Germinal center (tissue), 1 donor: ENCODE measurements around the gene FRAT1.

Experiments used
- DNase-seq: peaks from one replicate; pipeline ENCODE4 v3.0.0; 2012; ENCODE audit warnings: mixed read lengths, low spot score

FRAT1 gene

DNA sequence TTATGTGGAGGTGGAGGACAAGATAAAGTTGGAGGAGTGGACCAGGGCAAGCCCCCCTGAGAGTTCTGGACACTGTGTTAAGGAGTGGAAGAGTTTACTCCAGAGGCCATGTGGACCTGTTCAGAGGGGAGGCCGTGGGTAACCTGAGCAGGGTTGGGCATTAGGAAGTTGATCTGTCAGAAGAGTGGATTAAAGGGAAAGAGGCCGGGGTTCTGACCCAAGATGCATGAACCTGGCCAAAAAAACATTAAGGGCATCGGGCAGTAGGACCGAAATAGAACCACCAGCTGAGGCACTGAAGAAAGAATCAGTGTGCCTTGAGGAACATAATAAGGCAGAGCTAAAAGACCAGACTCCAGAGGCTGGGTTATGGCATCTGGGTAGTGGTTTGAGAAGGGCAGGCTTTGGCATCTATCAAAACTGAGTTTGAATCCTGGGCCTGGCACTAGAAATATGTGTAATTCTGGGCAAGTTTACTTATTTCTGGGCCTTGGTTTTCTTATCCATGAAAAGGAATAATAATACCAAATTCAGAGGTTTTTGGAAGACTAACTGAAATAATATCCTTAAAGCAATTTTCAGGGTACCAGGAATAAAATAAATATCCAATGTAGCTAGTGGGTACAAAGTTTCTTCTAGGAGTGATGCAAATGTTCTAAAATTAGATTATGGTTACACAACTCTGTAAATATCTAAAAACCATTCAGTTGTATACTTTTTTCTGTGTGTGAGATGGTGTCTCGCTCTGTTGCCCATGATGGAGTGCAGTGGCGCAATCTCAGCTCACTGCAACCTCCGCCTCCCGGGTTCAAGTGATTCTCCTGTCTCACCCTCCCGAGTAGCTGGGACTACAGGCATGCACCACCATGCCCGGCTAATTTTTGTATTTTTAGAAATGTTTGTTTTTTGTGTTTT is 10.9 kb upstream of the FRAT1 start:
- no peak for DNase-seq

DNA sequence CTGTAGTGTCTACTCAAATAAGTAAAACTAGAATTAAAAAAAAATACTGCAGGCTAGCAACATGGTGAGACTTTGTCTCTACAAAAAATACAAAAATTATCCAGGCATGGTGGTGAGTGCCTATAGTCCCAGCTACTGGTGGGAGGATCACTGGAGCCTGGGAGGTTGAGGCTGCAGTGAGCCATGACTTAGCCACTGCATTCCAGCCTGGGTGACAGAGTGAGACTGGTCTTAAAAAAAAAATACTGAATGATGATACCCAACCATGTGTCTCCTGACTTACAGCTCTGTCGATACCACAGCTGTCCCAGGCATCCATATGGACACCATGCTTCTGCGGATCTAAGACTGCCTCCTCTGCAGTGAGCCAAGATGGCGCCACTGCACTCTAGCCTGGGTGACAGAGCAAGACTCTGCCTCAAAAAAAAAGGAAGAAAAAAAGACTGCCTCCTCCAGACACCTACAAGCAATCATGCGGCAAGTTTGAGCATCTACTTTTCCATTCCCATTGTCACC is 7.9 kb upstream of the FRAT1 start:
- no peak for DNase-seq

DNA sequence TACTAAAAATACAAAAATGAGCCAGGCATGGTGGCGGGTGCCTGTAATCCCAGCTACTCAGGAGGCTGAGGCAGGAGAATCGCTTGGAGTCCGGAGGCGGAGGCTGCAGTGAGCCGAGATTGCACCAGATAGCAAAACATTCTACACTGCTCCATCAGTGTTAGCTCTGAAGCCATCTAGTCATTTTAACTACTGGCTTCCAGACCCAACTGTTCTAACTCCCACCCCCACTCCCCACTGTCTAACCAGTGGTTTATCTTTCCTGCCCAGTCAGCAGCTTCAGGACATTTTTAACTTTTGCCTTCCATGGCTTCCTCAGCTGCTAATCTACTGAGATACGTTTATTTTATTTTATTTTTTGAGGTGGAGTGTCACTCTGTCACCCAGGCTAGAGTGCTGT is 6.2 kb upstream of the FRAT1 start:
- no peak for DNase-seq

DNA sequence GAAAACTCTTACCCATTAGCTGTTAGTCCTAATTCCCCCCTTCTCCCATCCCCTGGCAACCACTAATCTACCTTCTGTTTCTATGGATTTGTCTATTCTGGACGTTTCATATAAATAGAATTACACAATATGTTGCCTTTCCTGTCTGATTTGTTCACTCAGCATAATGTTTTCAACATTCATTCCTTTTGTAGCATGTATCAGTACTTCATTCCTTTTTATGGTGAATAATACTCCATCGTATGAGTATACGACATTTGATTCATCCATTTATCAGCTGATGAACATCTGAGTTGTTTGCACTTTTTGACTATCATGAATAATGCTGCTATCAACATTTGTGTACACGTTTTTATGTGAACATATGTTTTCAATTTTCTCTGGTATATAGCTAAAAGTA is 4.4 kb upstream of the FRAT1 start:
- DNase-seq = no peak

DNA sequence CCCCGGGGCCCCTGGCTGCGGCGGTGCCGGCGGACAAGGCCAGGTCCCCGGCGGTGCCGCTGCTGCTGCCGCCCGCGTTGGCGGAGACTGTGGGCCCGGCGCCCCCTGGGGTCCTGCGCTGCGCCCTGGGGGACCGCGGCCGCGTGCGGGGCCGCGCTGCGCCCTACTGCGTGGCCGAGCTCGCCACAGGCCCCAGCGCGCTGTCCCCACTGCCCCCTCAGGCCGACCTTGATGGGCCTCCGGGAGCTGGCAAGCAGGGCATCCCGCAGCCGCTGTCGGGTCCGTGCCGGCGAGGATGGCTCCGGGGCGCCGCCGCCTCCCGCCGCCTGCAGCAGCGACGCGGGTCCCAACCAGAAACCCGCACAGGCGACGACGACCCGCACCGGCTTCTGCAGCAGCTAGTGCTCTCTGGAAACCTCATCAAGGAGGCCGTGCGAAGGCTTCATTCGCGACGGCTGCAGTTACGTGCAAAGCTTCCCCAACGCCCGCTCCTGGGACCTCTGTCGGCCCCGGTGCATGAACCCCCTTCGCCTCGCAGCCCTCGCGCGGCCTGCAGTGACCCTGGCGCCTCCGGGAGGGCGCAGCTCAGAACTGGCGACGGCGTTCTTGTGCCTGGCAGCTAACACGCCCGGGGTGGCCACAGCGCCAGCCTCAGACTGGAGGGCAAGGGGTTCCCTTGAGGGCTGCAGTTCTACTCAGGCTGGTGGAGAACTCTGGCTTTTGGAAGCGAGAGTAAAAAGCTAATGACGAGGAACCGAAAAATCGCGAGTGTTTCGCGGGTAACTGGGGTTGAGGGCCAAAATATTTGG is 804 bp downstream of the FRAT1 start:
- peak; percentile 68 for DNase-seq

DNA sequence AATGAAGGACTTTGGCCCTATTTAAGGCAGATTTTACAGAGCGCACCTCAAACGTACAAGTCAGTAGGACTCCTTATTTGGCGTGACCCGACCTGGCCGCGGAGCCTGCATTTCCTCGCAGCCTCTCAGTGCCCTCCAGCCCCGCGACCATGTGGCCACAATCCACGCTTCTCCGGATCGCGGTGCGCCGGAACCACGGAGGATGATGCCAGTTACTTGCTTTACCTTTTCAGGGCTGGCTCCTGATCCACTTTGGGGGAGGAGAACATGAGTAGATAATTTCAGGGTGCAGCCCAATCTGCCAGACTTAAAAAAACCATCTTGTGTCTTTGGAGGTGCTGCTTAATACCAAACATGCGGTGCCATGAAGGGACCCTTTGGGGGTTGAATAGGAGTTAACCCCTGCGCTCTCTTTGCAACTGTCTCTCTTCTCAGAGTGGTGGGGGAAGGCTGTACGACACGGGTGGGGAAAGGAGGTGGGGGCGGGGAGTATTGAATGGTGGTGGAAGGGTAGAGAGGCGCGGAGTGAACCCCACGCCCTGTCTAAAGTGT is 1.5 kb downstream of the FRAT1 start:
- no peak for DNase-seq

DNA sequence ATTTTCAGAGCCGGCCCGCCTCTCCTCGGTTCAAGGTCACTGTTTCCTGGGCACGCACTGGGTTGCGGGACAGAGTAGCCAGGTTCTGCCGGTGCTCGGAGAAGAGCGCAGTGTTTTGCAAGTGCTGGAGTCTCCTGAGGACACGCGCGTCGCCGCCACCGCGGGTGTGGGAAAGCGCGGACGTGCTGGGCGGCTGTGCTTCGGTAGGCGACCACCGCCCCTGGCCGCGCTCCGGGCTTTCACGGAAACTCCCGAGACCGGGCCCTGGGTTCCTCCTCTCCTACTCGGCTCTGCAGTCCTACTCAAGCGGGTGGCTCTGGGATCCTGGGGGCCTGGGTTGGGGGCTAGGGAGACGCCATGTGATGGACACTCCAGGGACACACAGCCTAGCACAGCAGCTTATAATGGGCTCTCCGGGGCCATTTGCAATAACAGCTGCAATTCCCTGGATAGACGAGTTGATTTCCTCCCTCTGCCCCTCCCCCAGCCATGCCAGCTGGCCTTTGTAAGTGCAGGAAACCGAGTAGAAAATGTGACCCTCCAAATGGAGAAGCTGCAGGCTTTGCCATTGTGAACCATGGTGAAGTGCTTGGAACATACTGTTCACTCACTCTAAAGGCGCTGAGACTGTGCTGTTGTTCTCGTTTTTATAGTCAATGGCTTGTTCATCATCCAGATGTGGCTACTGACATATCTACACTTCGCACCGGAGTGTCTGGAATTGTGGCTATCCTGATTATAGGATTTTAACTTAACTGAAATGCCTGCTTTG is 2.1 kb downstream of the FRAT1 start:
- no peak for DNase-seq

DNA sequence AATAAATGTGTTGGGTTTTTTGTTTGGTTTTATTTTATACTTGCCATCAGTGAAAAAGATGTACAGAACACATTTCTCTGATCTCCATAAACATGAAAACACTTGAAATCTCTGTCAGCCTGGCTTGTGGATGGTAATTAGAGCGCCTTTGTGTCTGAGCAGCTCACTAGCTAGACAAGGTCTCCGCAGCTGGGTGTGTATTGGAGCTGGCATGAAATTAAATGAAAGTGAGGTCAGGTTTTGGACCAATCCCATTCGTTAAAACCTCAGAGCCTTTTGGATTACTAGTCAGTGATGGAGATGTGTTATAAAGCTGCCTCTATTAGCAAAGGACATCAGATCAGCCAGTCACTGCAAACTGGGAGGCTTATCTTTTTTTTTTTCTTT is 2.7 kb downstream of the FRAT1 start:
- DNase-seq = no peak

DNA sequence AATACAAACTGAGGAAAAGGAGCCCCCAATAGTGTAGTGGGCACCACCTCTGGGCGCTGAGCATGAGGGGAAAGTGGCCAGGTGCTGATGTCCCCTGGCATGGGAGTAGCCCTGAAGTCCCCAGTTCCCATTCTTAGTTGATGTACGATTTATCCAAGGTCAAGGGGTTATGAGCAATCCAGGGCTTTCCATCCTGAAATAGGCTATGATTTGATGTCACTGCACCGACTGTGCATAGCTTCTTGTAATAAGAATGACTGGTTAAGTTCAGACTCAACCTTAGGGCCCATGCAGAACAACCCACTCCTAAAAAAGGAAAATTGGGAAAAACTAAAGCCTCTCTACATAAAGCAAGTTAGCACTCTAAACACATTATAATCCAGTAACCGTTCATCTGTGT is 4.4 kb downstream of the FRAT1 start:
- DNase-seq = no peak

DNA sequence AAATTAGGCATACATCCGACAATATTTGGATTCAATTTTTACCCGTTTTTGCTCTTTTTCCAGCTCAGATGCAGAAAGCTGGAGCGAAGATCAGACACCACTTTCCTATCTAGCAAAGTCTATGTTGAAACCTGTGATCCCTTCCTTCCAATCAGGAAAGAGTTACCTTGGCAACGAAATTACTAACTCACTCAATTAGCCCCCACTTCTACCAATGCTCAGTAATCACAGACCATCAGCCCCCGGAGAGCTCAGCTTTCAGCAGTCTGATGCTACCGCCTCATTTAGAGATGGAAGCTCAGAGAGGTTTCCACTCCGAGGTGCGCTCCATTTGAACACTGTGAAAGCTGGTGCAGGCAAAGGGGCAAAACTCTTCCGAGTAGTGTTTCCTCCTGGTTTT is 6.7 kb downstream of the FRAT1 start:
- no peak for DNase-seq

DNA sequence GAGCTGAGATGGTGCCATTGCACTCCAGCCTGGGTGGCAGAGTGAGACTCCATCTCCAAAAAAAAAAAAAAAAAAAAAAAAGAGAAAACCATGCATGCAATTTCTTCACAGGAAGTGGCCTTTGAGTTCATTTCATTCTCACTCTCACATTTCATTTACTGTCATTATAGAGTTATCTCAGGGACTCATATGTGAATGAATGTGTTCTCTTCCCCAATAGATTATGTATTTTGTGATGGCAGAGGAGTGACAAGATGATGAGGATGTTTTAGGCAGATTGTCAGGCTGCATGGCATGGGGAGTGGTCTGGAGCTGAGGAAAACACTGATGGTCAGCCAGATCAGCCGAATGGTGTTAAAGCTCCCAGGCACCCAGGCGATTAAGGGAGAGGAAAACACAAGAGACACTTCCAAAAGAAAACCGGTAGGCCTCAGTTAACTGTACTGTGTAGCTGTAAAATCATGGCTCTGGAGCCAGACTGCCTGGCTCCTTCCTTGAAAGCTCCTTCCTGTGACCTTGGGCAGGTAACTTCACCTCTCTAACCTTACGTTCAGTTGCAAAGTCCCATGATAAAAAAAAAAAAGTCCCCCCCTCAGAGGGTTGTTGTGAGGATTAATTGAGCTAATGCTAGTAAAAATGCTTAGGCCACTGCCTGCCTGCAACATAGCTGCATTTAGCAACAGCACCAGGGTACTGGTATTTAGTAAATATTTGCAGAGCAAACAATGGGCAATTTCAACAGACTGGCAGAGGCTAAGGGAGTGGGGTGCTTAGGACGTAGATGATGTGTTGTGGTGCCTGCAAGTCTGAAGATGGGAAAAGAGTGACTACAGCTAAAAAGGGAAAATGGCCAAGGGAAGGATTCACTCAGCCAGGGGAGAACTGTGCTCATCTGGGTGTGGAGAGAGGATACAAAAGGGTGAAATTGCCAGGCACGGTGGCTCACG is 8.6 kb downstream of the FRAT1 start:
- no peak for DNase-seq

DNA sequence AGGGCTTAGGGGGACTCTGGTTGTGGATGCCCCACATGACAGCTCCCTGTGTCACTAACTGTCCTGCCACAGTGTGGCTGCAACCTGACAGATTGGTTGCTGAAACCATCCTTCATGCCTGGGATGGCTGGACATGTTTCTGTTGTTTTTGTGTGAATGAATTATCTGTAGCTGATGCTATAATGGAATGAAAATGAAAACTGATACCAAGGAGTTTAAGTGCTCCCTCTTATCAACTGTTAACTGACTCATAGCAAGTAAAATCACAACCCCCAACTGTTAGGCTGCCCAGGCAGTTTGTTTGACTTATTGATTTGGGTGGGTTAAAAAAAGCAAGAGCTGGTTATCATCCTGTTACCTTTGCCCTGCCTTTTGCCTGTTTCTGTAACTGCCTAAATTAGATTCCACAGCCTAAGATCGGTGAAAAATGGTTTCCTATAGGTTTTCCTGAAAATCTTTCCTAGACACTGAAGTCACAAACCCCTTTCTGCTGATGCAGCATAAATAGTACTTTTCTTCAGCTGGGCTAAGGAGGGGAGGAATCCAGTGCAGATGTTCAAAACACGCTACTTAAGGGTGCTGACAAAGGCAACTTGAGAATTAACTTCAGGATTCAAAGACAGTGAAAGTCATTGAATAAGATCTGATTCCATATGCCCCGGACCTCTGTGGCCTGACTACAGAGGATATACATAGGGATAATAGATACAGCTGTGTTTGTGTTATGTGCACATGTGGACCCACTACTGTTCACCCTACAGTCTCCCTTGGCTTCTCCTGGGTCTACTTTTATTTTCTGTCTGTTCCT is 9.8 kb downstream of the FRAT1 start:
- DNase-seq = no peak

DNA sequence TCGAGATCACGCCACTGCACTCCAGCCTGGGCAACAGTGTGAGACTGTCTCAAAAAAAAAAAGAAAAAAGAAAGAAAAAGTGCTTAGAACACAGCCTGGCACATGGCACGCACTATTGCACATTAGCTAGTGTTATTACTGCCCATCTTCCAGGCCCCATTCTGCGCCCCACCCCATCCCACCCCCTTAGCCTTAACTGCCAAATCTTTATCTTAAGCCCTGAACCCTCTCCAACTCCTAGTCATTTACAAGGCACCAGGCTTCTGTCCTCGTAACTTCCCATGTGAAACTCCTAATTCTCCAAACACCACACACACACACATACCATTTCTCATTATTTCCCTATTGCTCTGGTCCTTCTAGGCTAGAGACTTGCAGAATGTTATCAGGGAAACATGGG is 10.7 kb downstream of the FRAT1 start:
- DNase-seq = no peak

DNA sequence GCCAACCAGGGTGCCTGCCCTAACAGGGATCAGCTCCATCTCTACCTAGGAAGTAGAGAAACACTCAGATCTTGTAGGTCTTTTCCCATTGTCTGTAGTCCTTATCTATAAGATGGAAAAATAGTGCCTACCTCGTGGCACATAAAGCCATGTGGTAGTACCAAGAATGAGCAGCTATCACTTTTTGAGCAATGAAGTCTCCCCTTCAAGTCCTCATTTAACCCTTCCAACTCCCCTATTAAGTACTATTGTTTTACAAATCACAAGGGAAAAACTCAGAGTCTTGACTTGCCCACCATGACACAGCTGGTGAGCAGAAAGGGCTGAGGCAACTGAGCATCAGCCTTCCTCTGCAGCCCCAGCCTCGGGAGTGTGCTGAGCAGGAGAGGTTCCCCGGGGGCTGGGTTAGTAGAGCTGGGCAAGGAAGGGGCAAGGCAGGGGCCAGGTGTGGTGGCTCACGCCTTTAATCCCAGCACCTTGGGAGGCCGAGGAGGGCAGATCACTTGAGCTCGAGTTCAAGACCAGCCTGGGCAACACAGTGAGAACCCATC is 12.2 kb downstream of the FRAT1 start:
- DNase-seq = no peak

DNA sequence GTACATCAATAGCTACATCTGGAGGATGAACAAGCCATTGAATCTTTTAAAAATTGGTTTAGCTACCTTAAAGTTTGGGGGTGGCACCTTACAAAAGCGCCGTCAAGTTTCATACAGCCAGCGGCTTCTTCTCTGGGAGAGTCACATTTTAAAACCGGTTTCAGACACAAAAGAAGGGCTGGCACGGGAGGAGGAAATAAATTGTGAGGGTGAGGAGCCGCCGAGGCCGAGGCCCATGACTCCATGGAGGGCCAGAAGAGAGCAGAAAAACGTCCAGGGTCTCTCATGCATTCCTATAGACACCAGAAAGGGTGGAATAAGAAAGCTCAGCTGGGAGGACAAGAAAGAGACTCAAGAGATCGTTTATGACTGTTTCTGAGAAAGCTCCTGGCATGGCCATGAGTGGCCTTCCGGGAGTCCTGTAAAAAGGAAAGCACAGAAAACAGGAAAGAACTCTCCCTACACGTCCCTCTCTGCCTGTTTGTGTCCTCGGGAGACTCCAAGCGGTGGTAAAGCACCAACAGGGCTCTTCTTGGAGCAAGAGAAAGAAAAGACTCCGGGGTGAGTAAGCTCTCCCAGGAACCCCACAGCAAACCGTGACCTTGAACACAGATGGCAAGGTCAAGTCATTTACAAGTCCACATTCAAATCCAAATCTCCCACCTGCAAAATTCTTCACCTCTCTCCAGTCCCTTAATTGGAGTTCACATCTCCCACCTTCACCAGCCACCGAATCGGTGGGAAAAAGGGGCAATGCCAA is 13.7 kb downstream of the FRAT1 start:
- no peak for DNase-seq

DNA sequence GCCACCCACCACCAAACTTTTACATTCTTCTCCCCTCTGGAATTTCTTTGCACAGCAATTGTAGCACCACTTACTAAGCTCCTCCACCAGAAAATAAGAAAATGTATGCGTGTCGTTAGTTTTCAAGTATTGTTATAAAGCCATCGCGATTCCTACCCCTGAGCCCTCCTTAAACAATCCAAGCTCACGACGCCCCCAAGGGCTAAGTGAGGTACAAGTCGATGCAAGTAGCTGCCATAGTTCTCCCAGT is 14.2 kb downstream of the FRAT1 start:
- no peak for DNase-seq

DNA sequence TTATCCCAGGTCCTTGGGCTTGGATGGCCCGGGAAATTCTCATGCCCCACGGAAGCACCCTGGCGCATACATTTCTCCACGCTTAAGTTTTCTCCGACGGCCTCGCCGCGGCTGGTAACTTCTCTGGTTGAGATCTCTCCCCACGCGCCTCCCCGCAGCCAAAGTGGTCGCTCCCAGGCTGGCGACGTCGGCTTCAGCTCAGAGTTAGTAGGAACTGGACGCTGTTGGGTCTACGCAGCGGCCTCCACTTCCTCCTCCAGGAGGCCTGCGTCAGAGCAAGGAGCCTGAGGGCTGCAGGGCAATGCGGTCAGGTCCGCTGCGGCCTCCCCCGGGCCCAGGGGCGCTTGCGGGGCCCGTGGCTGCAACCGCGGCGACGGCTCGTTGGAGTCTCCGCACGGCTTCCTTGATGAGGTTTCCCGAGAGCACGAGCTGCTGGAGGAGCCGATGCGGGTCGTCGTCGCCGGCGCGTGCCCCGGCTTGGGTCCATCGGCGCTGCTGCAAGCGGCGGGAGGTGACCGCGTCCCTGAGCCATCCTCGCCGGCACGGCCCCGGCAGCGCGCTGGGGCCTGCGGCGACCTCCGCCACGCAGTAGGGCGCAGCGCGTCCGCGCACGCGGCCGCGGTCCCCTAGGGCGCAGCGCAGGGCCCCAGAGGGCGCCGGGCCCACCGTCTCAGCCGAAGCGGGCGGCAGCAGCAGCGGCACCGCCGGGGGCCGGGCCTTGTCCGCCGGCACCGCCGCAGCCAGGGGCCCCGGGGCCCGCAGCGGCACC is 14.7 kb downstream of the FRAT1 start:
- peak; percentile 46 for DNase-seq

DNA sequence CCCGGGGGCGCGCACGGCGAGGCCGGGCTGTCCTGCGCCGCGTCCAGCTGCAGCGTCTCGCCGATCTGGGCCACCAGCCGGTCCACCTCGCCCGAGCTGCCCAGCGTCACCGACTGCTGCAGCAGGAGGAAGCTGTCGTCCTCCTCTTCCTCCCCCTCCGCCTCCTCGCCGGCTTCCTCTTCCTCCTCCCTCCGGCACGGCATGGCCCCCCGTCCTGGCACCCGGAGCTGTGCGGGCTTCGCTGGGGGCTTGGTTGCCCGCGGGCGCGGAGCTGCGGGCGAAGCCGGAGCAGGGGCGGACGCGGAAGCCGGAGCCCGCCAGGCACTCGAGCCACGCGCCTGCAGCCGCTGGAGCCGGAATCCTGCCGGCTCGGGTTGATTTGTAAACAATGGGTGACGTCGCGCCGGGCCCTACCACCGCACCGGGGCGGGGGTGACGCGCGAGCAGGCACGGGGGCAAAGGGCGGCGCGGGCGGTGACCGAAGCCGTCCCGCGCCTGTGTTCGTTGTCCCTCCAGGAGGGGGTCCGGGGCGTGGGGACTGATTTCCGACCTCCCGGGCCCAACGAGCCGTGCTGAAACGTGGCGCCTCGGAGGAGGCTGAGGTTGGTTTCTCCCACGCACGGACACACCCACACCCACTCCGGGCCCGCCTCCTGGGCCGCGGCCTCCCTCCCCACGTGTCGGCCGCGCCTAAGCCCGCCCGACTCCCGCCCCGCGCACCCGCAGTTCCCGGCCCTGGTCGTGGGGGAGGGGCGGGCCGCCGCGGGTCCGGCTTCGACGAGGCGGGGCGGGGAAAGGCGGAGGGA is 15.5 kb downstream of the FRAT1 start, which contains the start of gene FRAT2:
FRAT2 (minus strand) TSS at position 360 of the 806 bp plus-strand sequence; CDS start at position 203, 157 bp downstream.
- peak; percentile 94 for DNase-seq
